ENCODE results near the gene MARS1. TPM values are rescaled to one million over a fixed set of nuclear protein-coding genes. Genes with fewer than 3 reads are reported as not detected.
A peak's percentile ranks its signal among the peaks of the same experiment; 100 is the strongest.

Gene MARS1
- total RNA-seq, 1 donor from 2014 or later: 71.2 TPM

DNA sequence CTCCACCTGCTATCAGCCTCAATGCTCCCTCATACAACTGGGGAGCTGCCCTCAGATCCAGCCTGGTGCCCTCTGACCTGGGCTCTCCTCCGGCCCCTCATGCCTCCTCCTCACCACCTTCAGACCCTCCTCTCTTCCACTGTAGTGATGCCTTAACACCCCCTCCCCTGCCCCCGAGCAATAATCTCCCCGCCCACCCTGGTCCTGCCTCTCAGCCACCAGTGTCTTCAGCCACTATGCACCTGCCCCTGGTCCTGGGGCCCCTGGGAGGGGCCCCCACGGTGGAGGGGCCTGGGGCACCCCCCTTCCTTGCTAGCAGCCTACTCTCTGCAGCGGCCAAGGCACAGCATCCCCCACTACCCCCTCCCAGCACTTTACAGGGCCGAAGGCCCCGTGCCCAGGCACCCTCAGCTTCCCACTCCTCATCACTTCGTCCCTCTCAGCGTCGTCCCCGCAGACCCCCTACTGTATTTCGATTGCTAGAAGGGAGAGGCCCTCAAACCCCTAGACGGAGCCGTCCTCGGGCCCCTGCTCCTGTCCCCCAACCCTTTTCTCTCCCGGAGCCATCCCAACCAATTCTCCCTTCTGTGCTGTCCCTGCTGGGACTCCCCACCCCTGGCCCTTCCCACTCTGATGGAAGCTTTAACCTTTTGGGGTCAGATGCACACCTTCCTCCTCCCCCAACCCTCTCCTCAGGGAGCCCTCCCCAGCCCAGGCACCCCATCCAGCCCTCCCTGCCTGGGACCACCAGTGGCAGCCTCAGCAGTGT lies 37.9 kb downstream of the MARS1 start:
- Histone ChIP-seq H3K9me3 (no peaks in the 10 kb centered on the region), H3K27me3 (no peaks in the 10 kb centered on the region), H3K4me3 (no peak overlapping the region), H3K27ac (peak overlapping the region; percentile 99), H3K36me3 (peaks cover 0 to 60% of the 10 kb centered on the region in 2 donors), H3K4me1 (peaks cover 55% of the 10 kb centered on the region)
- TF ChIP-seq POLR2A (IDR thresholded peaks at IDR 0.05) (no peak), POLR2AphosphoS5 (IDR thresholded peaks at IDR 0.05; ENCODE audit: insufficient read depth in 1 of 2, low read depth in 1 of 2) (no peak)
- TF ChIP-seq, protein P1, sequence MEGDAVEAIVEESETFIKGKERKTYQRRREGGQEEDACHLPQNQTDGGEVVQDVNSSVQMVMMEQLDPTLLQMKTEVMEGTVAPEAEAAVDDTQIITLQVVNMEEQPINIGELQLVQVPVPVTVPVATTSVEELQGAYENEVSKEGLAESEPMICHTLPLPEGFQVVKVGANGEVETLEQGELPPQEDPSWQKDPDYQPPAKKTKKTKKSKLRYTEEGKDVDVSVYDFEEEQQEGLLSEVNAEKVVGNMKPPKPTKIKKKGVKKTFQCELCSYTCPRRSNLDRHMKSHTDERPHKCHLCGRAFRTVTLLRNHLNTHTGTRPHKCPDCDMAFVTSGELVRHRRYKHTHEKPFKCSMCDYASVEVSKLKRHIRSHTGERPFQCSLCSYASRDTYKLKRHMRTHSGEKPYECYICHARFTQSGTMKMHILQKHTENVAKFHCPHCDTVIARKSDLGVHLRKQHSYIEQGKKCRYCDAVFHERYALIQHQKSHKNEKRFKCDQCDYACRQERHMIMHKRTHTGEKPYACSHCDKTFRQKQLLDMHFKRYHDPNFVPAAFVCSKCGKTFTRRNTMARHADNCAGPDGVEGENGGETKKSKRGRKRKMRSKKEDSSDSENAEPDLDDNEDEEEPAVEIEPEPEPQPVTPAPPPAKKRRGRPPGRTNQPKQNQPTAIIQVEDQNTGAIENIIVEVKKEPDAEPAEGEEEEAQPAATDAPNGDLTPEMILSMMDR (IDR thresholded peaks at IDR 0.05): no peak
- no peak for DNase-seq (ENCODE audit: extremely low spot score in 2 of 2)
- intact Hi-C loops (cut with DNase I): no loop called here

DNA sequence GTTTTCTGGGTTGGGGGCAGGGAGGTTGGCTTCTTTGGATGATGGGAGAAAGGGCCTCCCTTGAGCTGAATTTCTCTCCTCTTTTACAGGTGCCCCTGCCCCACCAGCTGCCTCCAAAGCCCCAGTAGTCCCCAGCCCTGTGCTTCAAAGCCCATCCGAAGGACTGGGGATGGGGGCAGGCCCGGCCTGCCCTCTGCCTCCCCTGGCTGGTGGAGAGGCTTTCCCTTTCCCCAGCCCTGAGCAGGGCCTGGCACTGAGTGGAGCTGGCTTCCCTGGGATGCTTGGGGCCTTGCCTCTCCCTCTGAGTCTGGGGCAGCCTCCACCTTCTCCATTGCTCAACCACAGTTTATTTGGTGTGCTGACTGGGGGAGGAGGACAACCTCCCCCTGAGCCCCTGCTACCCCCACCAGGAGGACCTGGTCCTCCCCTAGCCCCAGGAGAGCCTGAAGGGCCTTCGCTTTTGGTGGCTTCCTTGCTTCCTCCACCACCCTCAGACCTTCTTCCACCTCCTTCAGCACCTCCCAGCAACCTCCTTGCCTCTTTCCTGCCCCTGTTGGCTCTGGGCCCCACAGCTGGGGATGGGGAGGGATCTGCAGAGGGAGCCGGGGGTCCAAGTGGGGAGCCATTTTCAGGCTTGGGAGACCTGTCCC lies 38.7 kb downstream of the MARS1 start:
- no peaks in the 10 kb centered on the region for H3K9me3 ChIP-seq
- no peak overlapping the region for H3K4me3 ChIP-seq
- no peak overlapping the region for H3K27ac ChIP-seq
- H3K27me3 ChIP-seq: no peaks in the 10 kb centered on the region
- intact Hi-C loops (cut with DNase I): no loop called here
- DNase-seq (ENCODE audit: extremely low spot score in 2 of 2): no peak
- H3K36me3 ChIP-seq: peaks cover 3 to 67% of the 10 kb centered on the region in 2 donors
- TF ChIP-seq POLR2A (IDR thresholded peaks at IDR 0.05) (no peak), POLR2AphosphoS5 (IDR thresholded peaks at IDR 0.05; ENCODE audit: insufficient read depth in 1 of 2, low read depth in 1 of 2) (no peak)
- TF ChIP-seq, protein P1 (IDR thresholded peaks at IDR 0.05): no peak
- peaks cover 47% of the 10 kb centered on the region for H3K4me1 ChIP-seq

DNA sequence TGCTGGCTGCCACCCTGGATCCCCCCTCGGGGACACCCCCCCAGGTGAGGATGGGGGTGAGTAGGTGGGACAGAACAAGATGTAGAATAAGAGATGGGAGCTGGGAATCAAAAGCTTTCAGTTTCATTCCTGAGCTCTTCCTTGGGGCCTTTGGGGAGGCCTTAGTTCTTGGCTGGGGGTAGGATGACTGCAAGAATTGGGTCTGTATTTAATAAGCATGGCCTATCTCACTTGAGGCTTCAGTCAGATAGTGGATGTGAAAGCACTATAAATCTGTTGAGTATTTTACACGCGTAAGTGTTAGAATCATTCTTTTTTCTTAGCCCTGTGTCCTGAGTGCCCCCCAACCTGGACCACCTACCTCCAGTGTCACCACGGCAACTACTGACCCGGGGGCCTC lies 39.3 kb downstream of the MARS1 start:
- Histone ChIP-seq H3K4me3 (no peak overlapping the region), H3K27ac (no peak overlapping the region), H3K27me3 (no peaks in the 10 kb centered on the region), H3K36me3 (peaks cover 3 to 73% of the 10 kb centered on the region in 2 donors), H3K4me1 (peaks cover 41% of the 10 kb centered on the region), H3K9me3 (no peaks in the 10 kb centered on the region)
- DNase-seq (ENCODE audit: extremely low spot score in 2 of 2): no peak
- TF ChIP-seq POLR2AphosphoS5 (IDR thresholded peaks at IDR 0.05; ENCODE audit: insufficient read depth in 1 of 2, low read depth in 1 of 2) (no peak), POLR2A (IDR thresholded peaks at IDR 0.05) (no peak)
- TF ChIP-seq, protein P1 (IDR thresholded peaks at IDR 0.05): no peak
- intact Hi-C loops (cut with DNase I): no loop called here

DNA sequence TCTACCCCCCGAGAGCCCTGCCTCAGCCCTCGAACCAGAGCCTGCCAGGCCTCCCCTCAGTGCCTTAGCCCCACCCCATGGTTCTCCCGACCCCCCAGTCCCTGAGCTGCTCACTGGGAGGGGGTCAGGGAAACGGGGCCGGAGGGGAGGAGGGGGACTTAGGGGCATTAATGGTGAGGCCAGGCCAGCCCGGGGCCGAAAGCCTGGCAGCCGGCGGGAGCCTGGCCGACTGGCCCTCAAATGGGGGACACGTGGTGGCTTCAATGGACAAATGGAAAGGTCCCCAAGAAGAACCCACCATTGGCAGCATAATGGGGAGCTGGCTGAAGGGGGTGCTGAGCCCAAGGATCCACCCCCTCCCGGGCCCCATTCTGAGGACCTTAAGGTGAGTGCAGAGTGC lies 40.3 kb downstream of the MARS1 start:
- H3K27me3 ChIP-seq: no peaks in the 10 kb centered on the region
- no peak overlapping the region for H3K27ac ChIP-seq
- peaks cover 39% of the 10 kb centered on the region for H3K4me1 ChIP-seq
- intact Hi-C loops (cut with DNase I): no loop called here
- peaks cover 3 to 83% of the 10 kb centered on the region in 2 donors for H3K36me3 ChIP-seq
- no peak overlapping the region for H3K4me3 ChIP-seq
- DNase-seq (ENCODE audit: extremely low spot score in 2 of 2): no peak
- no peaks in the 10 kb centered on the region for H3K9me3 ChIP-seq
- no peak for TF ChIP-seq POLR2AphosphoS5 (IDR thresholded peaks at IDR 0.05; ENCODE audit: insufficient read depth in 1 of 2, low read depth in 1 of 2)
- no peak for TF ChIP-seq POLR2A (IDR thresholded peaks at IDR 0.05)
- TF ChIP-seq, protein P1 (IDR thresholded peaks at IDR 0.05): no peak

Data from vagina (tissue), 2 donors.